DND-41 (cell line): ENCODE measurements around the gene CACNA2D3.

ENCODE experiments used
- EZH2 ChIP-seq: IDR thresholded peaks from 3 replicates; pipeline ENCODE4 v1.6.1; 2012; ENCODE audit warnings: borderline replicate concordance, low read depth, mild to moderate bottlenecking, moderate library complexity, low read length, inconsistent platforms; ENCODE audit not compliant: severe bottlenecking
- TF ChIP-seq, protein P1 (sequence below): IDR thresholded peaks from 2 replicates; pipeline ENCODE4 v1.5.1; 2012; ENCODE audit warnings: borderline replicate concordance, low read length, moderate library complexity, mild to moderate bottlenecking; ENCODE audit not compliant: poor library complexity, severe bottlenecking; ENCODE audit errors: extremely low read depth

- TF ChIP-seq, protein P1, sequence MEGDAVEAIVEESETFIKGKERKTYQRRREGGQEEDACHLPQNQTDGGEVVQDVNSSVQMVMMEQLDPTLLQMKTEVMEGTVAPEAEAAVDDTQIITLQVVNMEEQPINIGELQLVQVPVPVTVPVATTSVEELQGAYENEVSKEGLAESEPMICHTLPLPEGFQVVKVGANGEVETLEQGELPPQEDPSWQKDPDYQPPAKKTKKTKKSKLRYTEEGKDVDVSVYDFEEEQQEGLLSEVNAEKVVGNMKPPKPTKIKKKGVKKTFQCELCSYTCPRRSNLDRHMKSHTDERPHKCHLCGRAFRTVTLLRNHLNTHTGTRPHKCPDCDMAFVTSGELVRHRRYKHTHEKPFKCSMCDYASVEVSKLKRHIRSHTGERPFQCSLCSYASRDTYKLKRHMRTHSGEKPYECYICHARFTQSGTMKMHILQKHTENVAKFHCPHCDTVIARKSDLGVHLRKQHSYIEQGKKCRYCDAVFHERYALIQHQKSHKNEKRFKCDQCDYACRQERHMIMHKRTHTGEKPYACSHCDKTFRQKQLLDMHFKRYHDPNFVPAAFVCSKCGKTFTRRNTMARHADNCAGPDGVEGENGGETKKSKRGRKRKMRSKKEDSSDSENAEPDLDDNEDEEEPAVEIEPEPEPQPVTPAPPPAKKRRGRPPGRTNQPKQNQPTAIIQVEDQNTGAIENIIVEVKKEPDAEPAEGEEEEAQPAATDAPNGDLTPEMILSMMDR: no peak
- no peak for TF ChIP-seq EZH2
These were observed 943.0 kb downstream of the CACNA2D3 start for GRCh38 chr3:55065331-55065730.
